Measurements from ENCODE around the gene MTHFD1L. TPM values are rescaled to one million over a fixed set of nuclear protein-coding genes. Genes with fewer than 3 reads are reported as not detected.

The MTHFD1L gene
- total RNA-seq, 4 donors from 2014 or later = 2.5 to 7.1 (median 4.2) TPM

DNA sequence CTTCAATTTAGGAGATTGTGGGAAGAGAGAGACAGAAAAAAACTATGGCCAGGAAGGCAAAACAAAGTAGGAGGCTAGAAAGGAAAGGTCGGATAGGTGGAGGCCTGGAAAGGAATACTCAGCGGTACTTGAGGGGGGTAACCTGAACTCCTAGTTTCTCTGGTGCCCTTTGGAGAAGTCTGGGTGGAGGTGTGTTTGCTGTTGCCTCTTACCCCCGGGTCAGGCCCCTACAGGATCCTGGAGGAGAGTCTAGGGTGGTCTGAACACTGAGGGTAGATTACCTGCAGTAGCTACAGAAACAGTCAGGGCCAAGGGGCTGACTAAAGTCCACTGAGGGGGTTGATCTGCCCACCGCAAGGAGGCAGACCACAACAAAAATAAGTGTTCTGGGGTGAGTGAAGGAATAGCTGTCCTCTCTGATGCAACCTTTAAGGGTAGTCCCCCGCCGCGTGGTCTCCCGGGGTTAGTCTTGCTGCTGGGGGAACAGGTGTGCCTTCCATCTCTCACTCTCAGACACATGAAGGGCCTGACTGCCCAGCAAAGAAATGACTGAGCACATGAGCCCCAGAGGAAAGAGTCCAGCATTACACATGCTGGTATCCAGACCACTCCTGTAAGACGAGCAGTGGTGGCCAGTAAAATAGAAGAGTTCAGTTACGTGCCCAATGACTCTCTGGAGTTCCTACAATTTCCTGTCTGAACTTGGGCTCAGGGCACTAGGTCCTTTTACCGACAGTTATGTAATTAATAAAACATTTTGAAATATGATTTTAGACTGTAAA lies 59.5 kb downstream of the MTHFD1L start:
- intact Hi-C loops (cut with DNase I) = no loop called here
- Histone ChIP-seq H3K4me1 (peaks cover 0 to 18% (median 0%) of the 10 kb centered on the region in 4 donors), H3K4me3 (no peak overlapping the region), H3K27me3 (no peaks in the 10 kb centered on the region), H3K36me3 (peaks cover 0 to 5% (median 0%) of the 10 kb centered on the region in 4 donors), H3K27ac (replicated peaks in 1 of 4) (peak overlapping the region in 2 of 4 donors; percentile 29 to 36), H3K9me3 (no peaks in the 10 kb centered on the region)
- WGBS = 76% methylated on average over 11 of the region's 11 CpGs
- no peak for DNase-seq (ENCODE audit: extremely low spot score)
- TF ChIP-seq EP300 (IDR thresholded peaks at IDR 0.05) = no peak
- TF ChIP-seq, protein P1, sequence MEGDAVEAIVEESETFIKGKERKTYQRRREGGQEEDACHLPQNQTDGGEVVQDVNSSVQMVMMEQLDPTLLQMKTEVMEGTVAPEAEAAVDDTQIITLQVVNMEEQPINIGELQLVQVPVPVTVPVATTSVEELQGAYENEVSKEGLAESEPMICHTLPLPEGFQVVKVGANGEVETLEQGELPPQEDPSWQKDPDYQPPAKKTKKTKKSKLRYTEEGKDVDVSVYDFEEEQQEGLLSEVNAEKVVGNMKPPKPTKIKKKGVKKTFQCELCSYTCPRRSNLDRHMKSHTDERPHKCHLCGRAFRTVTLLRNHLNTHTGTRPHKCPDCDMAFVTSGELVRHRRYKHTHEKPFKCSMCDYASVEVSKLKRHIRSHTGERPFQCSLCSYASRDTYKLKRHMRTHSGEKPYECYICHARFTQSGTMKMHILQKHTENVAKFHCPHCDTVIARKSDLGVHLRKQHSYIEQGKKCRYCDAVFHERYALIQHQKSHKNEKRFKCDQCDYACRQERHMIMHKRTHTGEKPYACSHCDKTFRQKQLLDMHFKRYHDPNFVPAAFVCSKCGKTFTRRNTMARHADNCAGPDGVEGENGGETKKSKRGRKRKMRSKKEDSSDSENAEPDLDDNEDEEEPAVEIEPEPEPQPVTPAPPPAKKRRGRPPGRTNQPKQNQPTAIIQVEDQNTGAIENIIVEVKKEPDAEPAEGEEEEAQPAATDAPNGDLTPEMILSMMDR (IDR thresholded peaks at IDR 0.05) = no peak
- TF ChIP-seq POLR2AphosphoS5 (IDR thresholded peaks at IDR 0.05) = no peak
- no peak for TF ChIP-seq POLR2A (IDR thresholded peaks at IDR 0.05; ENCODE audit: low read depth)

DNA sequence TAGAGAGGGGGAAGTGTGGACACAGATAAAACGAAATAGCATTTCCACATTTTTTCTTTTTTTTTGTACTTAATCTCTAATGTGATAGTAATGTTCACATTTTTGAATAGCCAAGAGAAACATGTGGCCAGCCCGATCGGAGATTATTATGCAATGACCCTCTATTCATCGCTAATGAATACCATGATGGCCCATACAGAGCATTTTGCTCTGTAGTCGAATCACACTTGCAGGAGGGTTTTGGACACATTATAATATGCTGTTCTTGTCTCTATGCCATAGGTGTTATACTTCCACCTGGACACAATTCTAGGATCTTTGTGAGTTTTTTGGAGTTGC lies 60.1 kb downstream of the MTHFD1L start:
- DNase-seq (ENCODE audit: extremely low spot score) = no peak
- TF ChIP-seq EP300 (IDR thresholded peaks at IDR 0.05) (no peak), POLR2AphosphoS5 (IDR thresholded peaks at IDR 0.05) (no peak), POLR2A (IDR thresholded peaks at IDR 0.05; ENCODE audit: low read depth) (no peak)
- TF ChIP-seq, protein P1 (IDR thresholded peaks at IDR 0.05) = no peak
- H3K4me1 ChIP-seq = peaks cover 0 to 18% (median 0%) of the 10 kb centered on the region in 4 donors
- no peaks in the 10 kb centered on the region for H3K27me3 ChIP-seq
- intact Hi-C loops (cut with DNase I) = no loop called here
- peaks cover 0 to 3% (median 0%) of the 10 kb centered on the region in 4 donors for H3K36me3 ChIP-seq
- H3K27ac ChIP-seq (replicated peaks in 1 of 4) = peak overlapping the region in 1 of 4 donors; percentile 39
- H3K4me3 ChIP-seq = no peak overlapping the region
- WGBS = 72% methylated on average over 5 of the region's 5 CpGs
- H3K9me3 ChIP-seq = no peaks in the 10 kb centered on the region

DNA sequence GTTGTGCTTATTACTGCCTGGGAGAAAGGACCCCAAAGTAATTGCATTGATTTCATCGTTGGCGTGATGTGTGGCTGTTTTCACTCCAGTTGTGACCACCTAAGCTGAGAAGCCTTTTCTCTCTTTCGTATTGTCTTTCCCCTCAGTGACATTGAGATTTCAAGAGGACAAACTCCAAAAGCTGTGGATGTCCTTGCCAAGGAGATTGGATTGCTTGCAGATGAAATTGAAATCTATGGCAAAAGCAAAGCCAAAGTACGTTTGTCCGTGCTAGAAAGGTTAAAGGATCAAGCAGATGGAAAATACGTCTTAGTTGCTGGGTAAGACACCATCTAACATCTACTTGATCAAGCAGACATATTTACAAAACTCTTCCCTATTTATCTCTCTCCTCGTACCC lies 60.5 kb downstream of the MTHFD1L start:
- H3K9me3 ChIP-seq = no peaks in the 10 kb centered on the region
- WGBS = 70% methylated on average over 7 of the region's 7 CpGs
- no peak for TF ChIP-seq POLR2A (IDR thresholded peaks at IDR 0.05; ENCODE audit: low read depth)
- TF ChIP-seq POLR2AphosphoS5 (IDR thresholded peaks at IDR 0.05) = no peak
- no peak for TF ChIP-seq EP300 (IDR thresholded peaks at IDR 0.05)
- TF ChIP-seq, protein P1 (IDR thresholded peaks at IDR 0.05) = no peak

DNA sequence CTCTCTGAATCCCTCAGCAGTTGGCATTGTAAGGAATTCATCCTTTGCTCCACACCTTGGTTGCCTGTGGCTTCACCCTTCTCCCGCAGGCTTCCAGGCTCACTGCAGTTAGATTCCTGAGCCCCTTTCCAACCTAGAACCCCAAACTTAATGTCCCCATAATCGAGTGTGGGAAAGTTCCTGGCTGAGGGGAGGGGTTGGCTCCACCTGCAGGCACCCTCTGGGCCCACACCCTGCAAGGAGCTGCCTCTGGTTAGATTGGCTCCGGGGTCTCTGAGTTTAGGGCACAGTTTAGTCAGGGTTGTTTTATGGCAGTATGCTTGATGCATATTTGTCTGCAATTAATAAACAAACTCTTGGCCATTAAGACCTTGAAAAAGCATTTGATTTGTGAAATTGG lies 63.4 kb downstream of the MTHFD1L start:
- no peaks in the 10 kb centered on the region for H3K36me3 ChIP-seq
- no peak overlapping the region for H3K27ac ChIP-seq (replicated peaks in 1 of 4)
- no peak for TF ChIP-seq EP300 (IDR thresholded peaks at IDR 0.05)
- no peak for TF ChIP-seq POLR2AphosphoS5 (IDR thresholded peaks at IDR 0.05)
- TF ChIP-seq, protein P1 (IDR thresholded peaks at IDR 0.05) = peak in 1 of 3 experiments; percentile 23
- intact Hi-C loops (cut with DNase I) = no loop called here
- no peaks in the 10 kb centered on the region for H3K27me3 ChIP-seq
- no peak for DNase-seq (ENCODE audit: extremely low spot score)
- H3K4me1 ChIP-seq = peaks cover 4 to 26% (median 14%) of the 10 kb centered on the region in 4 donors
- H3K4me3 ChIP-seq = no peak overlapping the region
- WGBS = 73% methylated on average over 3 of the region's 3 CpGs
- no peaks in the 10 kb centered on the region for H3K9me3 ChIP-seq

More for the DNA sequence above, 60.5 kb downstream of the MTHFD1L start:
- DNase-seq (ENCODE audit: extremely low spot score) = no peak
- Histone ChIP-seq H3K27me3 (no peaks in the 10 kb centered on the region), H3K4me3 (no peak overlapping the region), H3K36me3 (peaks cover 0 to 3% (median 0%) of the 10 kb centered on the region in 4 donors), H3K4me1 (peaks cover 0 to 19% (median 3%) of the 10 kb centered on the region in 4 donors), H3K27ac (replicated peaks in 1 of 4) (peak overlapping the region in 1 of 4 donors; percentile 39)
- intact Hi-C loops (cut with DNase I) = no loop called here
